Neural cell (in vitro differentiated cells): ENCODE data around the gene CHKB.

Experiments
- CTCF ChIP-seq: fragments of 450-650 bp; IDR thresholded peaks from 2 replicates; pipeline ENCODE4 v1.5.1; 2014; ENCODE audit warnings: antibody characterized with exemption, mild to moderate bottlenecking, moderate library complexity; ENCODE audit not compliant: poor library complexity, severe bottlenecking
- RAD21 ChIP-seq: fragments of 450-650 bp; conservative IDR thresholded peaks from 2 replicates; pipeline ENCODE4 v1.6.1; 2014; ENCODE audit warnings: antibody characterized with exemption, mild to moderate bottlenecking, moderate library complexity

DNA sequence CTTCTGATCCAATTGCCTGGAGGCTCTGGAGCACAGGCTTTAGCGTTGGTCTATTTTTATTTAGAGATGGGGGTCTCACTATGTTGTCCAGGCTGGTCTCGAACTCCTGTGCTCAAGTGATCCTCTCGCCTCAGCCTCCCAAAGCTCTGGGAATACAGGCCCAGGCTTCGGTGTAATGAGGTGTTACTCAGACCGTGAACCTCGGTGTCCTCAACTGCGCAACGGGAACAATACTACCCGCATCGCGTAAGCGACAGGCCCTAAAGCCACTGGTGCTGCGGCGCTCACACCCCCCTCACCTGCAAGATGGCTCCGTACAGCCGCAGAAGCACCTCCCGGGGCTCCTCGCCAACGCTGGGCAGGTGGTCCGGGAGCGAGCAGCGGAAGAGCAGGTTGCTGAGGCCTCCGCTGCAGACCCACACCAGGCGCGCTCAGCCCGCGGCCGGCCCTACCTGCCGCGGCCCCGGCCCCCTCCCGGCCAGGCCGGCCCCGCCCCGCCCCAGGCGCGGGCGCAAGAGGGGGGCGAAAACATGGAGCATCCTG lies 628 bp downstream of the CHKB start:
- no peak for TF ChIP-seq RAD21
- TF ChIP-seq CTCF, result no peak
